ENCODE results near the gene LRRC27.

LRRC27 gene

DNA sequence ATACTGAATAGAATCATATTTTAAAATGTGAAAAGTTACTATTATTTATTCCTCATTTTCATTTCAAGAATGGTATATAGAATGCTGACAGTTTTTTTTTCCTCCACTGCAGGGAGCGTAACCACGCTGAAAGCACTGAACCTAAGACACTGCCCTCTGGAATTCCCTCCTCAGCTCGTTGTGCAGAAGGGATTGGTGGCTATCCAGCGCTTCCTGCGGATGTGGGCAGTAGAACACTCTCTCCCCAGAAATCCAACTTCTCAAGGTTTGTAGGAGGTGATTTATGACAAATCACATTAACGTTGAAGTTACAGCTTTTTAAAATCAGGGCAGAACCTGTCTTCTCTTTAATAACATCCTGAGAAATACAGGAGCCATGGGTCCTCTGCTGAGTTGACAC, 12.4 kb downstream of the LRRC27 start:
- Histone ChIP-seq H3K36me3 (ENCODE audit: control insufficient read depth in 1 of 2, insufficient read depth in 2 of 2, low read depth in 1 of 2, low read length in 2 of 2) (peaks cover 35 to 79% of the 10 kb centered on the region in 2 experiments), H2BK5ac (ENCODE audit: low read depth, low read length, poor library complexity, severe bottlenecking) (no peak overlapping the region), H2BK12ac (ENCODE audit: low read length in 2 of 2) (no peak overlapping the region), H3K27ac (ENCODE audit: low read length, poor library complexity, severe bottlenecking) (no peak overlapping the region), H3K9me3 (ENCODE audit: control insufficient read depth, low read length) (no peaks in the 10 kb centered on the region), H3K4me1 (ENCODE audit: control insufficient read depth, insufficient read depth, low read depth, low read length) (no peaks in the 10 kb centered on the region), H4K91ac (ENCODE audit: low read length) (no peak overlapping the region), H3K23ac (ENCODE audit: low read length in 2 of 2) (no peak overlapping the region), H3K4me2 (ENCODE audit: low read length, poor library complexity, severe bottlenecking) (no peak overlapping the region), H2BK15ac (ENCODE audit: low read depth, poor library complexity, severe bottlenecking) (no peak overlapping the region), H3K4ac (ENCODE audit: low read depth in 1 of 2, low read length in 2 of 2) (no peak overlapping the region), H3K14ac (ENCODE audit: low read length in 2 of 2) (no peak overlapping the region), H2BK120ac (ENCODE audit: low read depth, low read length) (no peak overlapping the region), H2AFZ (ENCODE audit: low read depth, low read length) (no peak overlapping the region), H2AK5ac (ENCODE audit: low read length, severe bottlenecking) (no peak overlapping the region), H3K79me1 (replicated peaks; ENCODE audit: low read length, poor library complexity, severe bottlenecking) (no peaks in the 10 kb centered on the region), H3K18ac (ENCODE audit: low read depth in 1 of 2, low read length in 2 of 2) (no peak overlapping the region), H4K8ac (ENCODE audit: low read length) (no peak overlapping the region), H3K4me3 (ENCODE audit: insufficient read depth in 1 of 2, low read depth in 1 of 2, low read length in 2 of 2) (no peak overlapping the region), H3K9ac (ENCODE audit: low read length) (no peak overlapping the region), H3K27me3 (ENCODE audit: control insufficient read depth in 1 of 2, insufficient read depth in 1 of 2, low read length in 2 of 2) (no peaks in the 10 kb centered on the region)
- 85% methylated on average over 6 of the region's 6 CpGs for WGBS
- no peak for DNase-seq

DNA sequence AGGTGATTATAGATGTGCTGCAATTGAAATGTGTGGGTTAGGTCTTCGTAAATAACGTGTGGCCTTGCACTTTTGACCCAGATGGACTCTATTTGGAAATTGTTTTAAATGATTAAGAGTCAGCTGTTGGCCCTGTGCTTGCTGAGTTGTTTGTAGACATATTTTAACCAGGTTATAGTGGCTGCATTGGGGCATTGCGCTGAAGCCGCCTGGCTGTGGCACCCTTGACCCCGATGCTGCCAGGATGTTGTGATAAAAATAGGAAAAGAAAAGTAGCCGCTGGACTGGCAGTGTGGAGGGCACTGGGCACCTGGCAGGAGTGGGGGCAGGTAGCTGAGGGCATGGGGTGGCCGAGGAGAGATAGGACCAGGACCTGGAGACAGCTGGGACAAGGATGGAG, 13.4 kb downstream of the LRRC27 start:
- no peaks in the 10 kb centered on the region for H3K9me3 ChIP-seq (ENCODE audit: control insufficient read depth, low read length)
- H3K4me1 ChIP-seq (ENCODE audit: control insufficient read depth, insufficient read depth, low read depth, low read length): no peaks in the 10 kb centered on the region
- no peak overlapping the region for H3K4me2 ChIP-seq (ENCODE audit: low read length, poor library complexity, severe bottlenecking)
- H2BK12ac ChIP-seq (ENCODE audit: low read length in 2 of 2): no peak overlapping the region
- H2AK5ac ChIP-seq (ENCODE audit: low read length, severe bottlenecking): no peak overlapping the region
- H3K14ac ChIP-seq (ENCODE audit: low read length in 2 of 2): no peak overlapping the region
- no peaks in the 10 kb centered on the region for H3K79me1 ChIP-seq (replicated peaks; ENCODE audit: low read length, poor library complexity, severe bottlenecking)
- no peak overlapping the region for H3K9ac ChIP-seq (ENCODE audit: low read length)
- 98% methylated on average over 7 of the region's 7 CpGs for WGBS
- H4K8ac ChIP-seq (ENCODE audit: low read length): no peak overlapping the region
- no peak overlapping the region for H3K27ac ChIP-seq (ENCODE audit: low read length, poor library complexity, severe bottlenecking)
- no peak overlapping the region for H2BK15ac ChIP-seq (ENCODE audit: low read depth, poor library complexity, severe bottlenecking)
- H3K18ac ChIP-seq (ENCODE audit: low read depth in 1 of 2, low read length in 2 of 2): no peak overlapping the region
- H3K36me3 ChIP-seq (ENCODE audit: control insufficient read depth in 1 of 2, insufficient read depth in 2 of 2, low read depth in 1 of 2, low read length in 2 of 2): peaks cover 38 to 75% of the 10 kb centered on the region in 2 experiments
- no peak overlapping the region for H2BK120ac ChIP-seq (ENCODE audit: low read depth, low read length)
- no peak overlapping the region for H4K91ac ChIP-seq (ENCODE audit: low read length)
- DNase-seq: no peak
- H3K4me3 ChIP-seq (ENCODE audit: insufficient read depth in 1 of 2, low read depth in 1 of 2, low read length in 2 of 2): no peak overlapping the region
- no peak overlapping the region for H3K23ac ChIP-seq (ENCODE audit: low read length in 2 of 2)
- no peak overlapping the region for H2AFZ ChIP-seq (ENCODE audit: low read depth, low read length)
- no peak overlapping the region for H2BK5ac ChIP-seq (ENCODE audit: low read depth, low read length, poor library complexity, severe bottlenecking)
- H3K4ac ChIP-seq (ENCODE audit: low read depth in 1 of 2, low read length in 2 of 2): no peak overlapping the region
- H3K27me3 ChIP-seq (ENCODE audit: control insufficient read depth in 1 of 2, insufficient read depth in 1 of 2, low read length in 2 of 2): no peaks in the 10 kb centered on the region

- Histone ChIP-seq H3K79me1 (replicated peaks; ENCODE audit: low read length, poor library complexity, severe bottlenecking) (no peaks in the 10 kb centered on the region), H4K8ac (ENCODE audit: low read length) (peak overlapping the region; percentile 78), H3K4me3 (ENCODE audit: insufficient read depth in 1 of 2, low read depth in 1 of 2, low read length in 2 of 2) (no peak overlapping the region), H2BK120ac (ENCODE audit: low read depth, low read length) (no peak overlapping the region), H3K9ac (ENCODE audit: low read length) (no peak overlapping the region), H4K91ac (ENCODE audit: low read length) (no peak overlapping the region), H3K4me1 (ENCODE audit: control insufficient read depth, insufficient read depth, low read depth, low read length) (no peaks in the 10 kb centered on the region), H3K36me3 (ENCODE audit: control insufficient read depth in 1 of 2, insufficient read depth in 2 of 2, low read depth in 1 of 2, low read length in 2 of 2) (peaks cover 50 to 71% of the 10 kb centered on the region in 2 experiments), H3K14ac (ENCODE audit: low read length in 2 of 2) (no peak overlapping the region), H2BK12ac (ENCODE audit: low read length in 2 of 2) (no peak overlapping the region), H3K23ac (ENCODE audit: low read length in 2 of 2) (no peak overlapping the region), H2AK5ac (ENCODE audit: low read length, severe bottlenecking) (no peak overlapping the region), H3K4ac (ENCODE audit: low read depth in 1 of 2, low read length in 2 of 2) (no peak overlapping the region), H3K9me3 (ENCODE audit: control insufficient read depth, low read length) (no peaks in the 10 kb centered on the region), H2AFZ (ENCODE audit: low read depth, low read length) (no peak overlapping the region), H3K27me3 (ENCODE audit: control insufficient read depth in 1 of 2, insufficient read depth in 1 of 2, low read length in 2 of 2) (no peaks in the 10 kb centered on the region), H2BK15ac (ENCODE audit: low read depth, poor library complexity, severe bottlenecking) (no peak overlapping the region), H3K27ac (ENCODE audit: low read length, poor library complexity, severe bottlenecking) (no peak overlapping the region), H3K18ac (ENCODE audit: low read depth in 1 of 2, low read length in 2 of 2) (no peak overlapping the region), H3K4me2 (ENCODE audit: low read length, poor library complexity, severe bottlenecking) (no peak overlapping the region), H2BK5ac (ENCODE audit: low read depth, low read length, poor library complexity, severe bottlenecking) (no peak overlapping the region)
- DNase-seq: no peak
- WGBS: 94% methylated on average over 8 of the region's 9 CpGs
These were observed 14.8 kb downstream of the LRRC27 start for GRCh38 chr10:132346806-132347205.

- Histone ChIP-seq H2BK120ac (ENCODE audit: low read depth, low read length) (no peak overlapping the region), H3K4ac (ENCODE audit: low read depth in 1 of 2, low read length in 2 of 2) (no peak overlapping the region), H3K9ac (ENCODE audit: low read length) (no peak overlapping the region)
These were observed 15.4 kb downstream of the LRRC27 start for GRCh38 chr10:132347211-132347930.

More at GRCh38 chr10:132347211-132347930, 15.4 kb downstream of the LRRC27 start:
- Histone ChIP-seq H4K8ac (ENCODE audit: low read length) (peak overlapping the region; percentile 78), H3K27me3 (ENCODE audit: control insufficient read depth in 1 of 2, insufficient read depth in 1 of 2, low read length in 2 of 2) (no peaks in the 10 kb centered on the region), H3K14ac (ENCODE audit: low read length in 2 of 2) (no peak overlapping the region), H2BK12ac (ENCODE audit: low read length in 2 of 2) (no peak overlapping the region), H3K4me1 (ENCODE audit: control insufficient read depth, insufficient read depth, low read depth, low read length) (no peaks in the 10 kb centered on the region), H3K79me1 (replicated peaks; ENCODE audit: low read length, poor library complexity, severe bottlenecking) (no peaks in the 10 kb centered on the region), H2AFZ (ENCODE audit: low read depth, low read length) (no peak overlapping the region), H2BK15ac (ENCODE audit: low read depth, poor library complexity, severe bottlenecking) (no peak overlapping the region), H3K27ac (ENCODE audit: low read length, poor library complexity, severe bottlenecking) (no peak overlapping the region), H3K18ac (ENCODE audit: low read depth in 1 of 2, low read length in 2 of 2) (no peak overlapping the region), H3K23ac (ENCODE audit: low read length in 2 of 2) (no peak overlapping the region), H2AK5ac (ENCODE audit: low read length, severe bottlenecking) (no peak overlapping the region), H4K91ac (ENCODE audit: low read length) (no peak overlapping the region), H3K9me3 (ENCODE audit: control insufficient read depth, low read length) (no peaks in the 10 kb centered on the region), H3K4me2 (ENCODE audit: low read length, poor library complexity, severe bottlenecking) (no peak overlapping the region), H3K36me3 (ENCODE audit: control insufficient read depth in 1 of 2, insufficient read depth in 2 of 2, low read depth in 1 of 2, low read length in 2 of 2) (peaks cover 48 to 66% of the 10 kb centered on the region in 2 experiments), H2BK5ac (ENCODE audit: low read depth, low read length, poor library complexity, severe bottlenecking) (no peak overlapping the region), H3K4me3 (ENCODE audit: insufficient read depth in 1 of 2, low read depth in 1 of 2, low read length in 2 of 2) (no peak overlapping the region)
- no peak for DNase-seq
- 96% methylated on average over 23 of the region's 23 CpGs for WGBS

All from mesenchymal stem cell (in vitro differentiated cells and primary cell).